Right lobe of liver (tissue), 6 donors: ENCODE data around the gene CPNE4. TPM values are rescaled to one million over a fixed set of nuclear protein-coding genes. Genes with fewer than 3 reads are reported as not detected.

Experiments
- ATAC-seq, 4 donors: fragments of 200-7000 bp; cut with Tn5 transposase; one replicate each; pipeline ENCODE4 v1.9.1; 2020; ENCODE audit warnings: mild to moderate bottlenecking in 4 of 4, moderate library complexity in 4 of 4
- DNase-seq, 3 donors: peaks; one replicate each; pipeline ENCODE4 v3.0.0-alpha.2; 2020
- H3K27ac ChIP-seq, 3 donors: fragments of 200-600 bp; one replicate each; pipeline ENCODE4 v1.8.0; 2022
- H3K27me3 ChIP-seq, 2 donors: fragments of 200-600 bp; one replicate each; pipeline ENCODE4 v1.8.0; 2022
- H3K36me3 ChIP-seq, 4 donors: fragments of 200-600 bp; sonication (generic) in 1 of 4; one replicate each; pipeline versions ENCODE4 v1.5.1 to v1.8.0; 2017 to 2022; ENCODE audit warnings: control low read depth in 1 of 4
- H3K4me1 ChIP-seq, 4 donors: fragments of 200-600 bp; sonication (generic) in 1 of 4; one replicate each; pipeline versions ENCODE4 v1.5.1 to v1.8.0; 2017 to 2022; ENCODE audit warnings: control low read depth in 1 of 4
- H3K4me3 ChIP-seq, 3 donors: fragments of 200-600 bp; one replicate each; pipeline ENCODE4 v1.8.0; 2022
- H3K9me3 ChIP-seq, 4 donors: fragments of 200-600 bp; sonication (generic) in 1 of 4; one replicate each; pipeline versions ENCODE4 v1.5.1 to v1.8.0; 2017 to 2022; ENCODE audit warnings: control low read depth in 1 of 4
- POLR2A ChIP-seq: fragments of 450-650 bp; IDR thresholded peaks from one replicate; pipeline ENCODE4 v1.6.1; 2017; ENCODE audit warnings: antibody characterized with exemption, mild to moderate bottlenecking
- WGBS: methylation state at CpG from one replicate; pipeline ENCODE4 v1.1.6; 2018; ENCODE audit warnings: low coverage, low lambda C conversion rate; ENCODE audit not compliant: insufficient coverage; ENCODE audit errors: missing lambda C conversion rate; 5-methylcytosine and 5-hydroxymethylcytosine counted together
- intact Hi-C, 2 donors: fragments of 100-400 bp; cut with DNase I; formaldehyde crosslinking; loops; one replicate each; pipeline versions ENCODE4 v1.11.2 to v1.14.1; 2022
- total RNA-seq, 6 experiments: library from RNA; depleted of rRNA in 2 of 6; stranded (reverse); fragments of >200 nt in 2 of 6; fragmentation: NEBNext Ultra II Directional in 3 of 6; extraction: Animal tissue kit (Norgen Biotek cat#: 25700) in 3 of 6; gene quantifications; one replicate each; pipeline versions ENCODE4 v1.1.0 to v1.2.4, GENCODE V29; 2016 to 2023
- TF ChIP-seq, protein P1 (sequence below), 4 donors: fragments of 200-600 bp in 3 of 4; fragments of 450-650 bp in 1 of 4; IDR thresholded peaks; one replicate each; pipeline versions ENCODE4 v1.5.1 to v1.8.0; 2016 to 2022; ENCODE audit warnings: antibody characterized with exemption in 4 of 4, mild to moderate bottlenecking in 2 of 4
- donor health status: DM: no; HTN: yes; CAD: no.
- donor health status: DM: no; HTN: no; CAD: no.
- donor health status: DM: no; HTN: no; CAD: no.
- donor health status: DM: no; HTN: yes; CAD: no.
- donor health status: DM: no; HTN: yes; CAD: no.

CPNE4 gene
- total RNA-seq, 6 experiments from 2014 or later, result not detected

- Histone ChIP-seq H3K27me3 (no peaks in the 10 kb centered on the region), H3K27ac (no peak overlapping the region), H3K4me1 (no peaks in the 10 kb centered on the region), H3K9me3 (no peaks in the 10 kb centered on the region), H3K36me3 (no peaks in the 10 kb centered on the region), H3K4me3 (no peak overlapping the region)
- DNase-seq, result no peak
- ATAC-seq, result no peak
- no peak for TF ChIP-seq POLR2A
- TF ChIP-seq, protein P1, sequence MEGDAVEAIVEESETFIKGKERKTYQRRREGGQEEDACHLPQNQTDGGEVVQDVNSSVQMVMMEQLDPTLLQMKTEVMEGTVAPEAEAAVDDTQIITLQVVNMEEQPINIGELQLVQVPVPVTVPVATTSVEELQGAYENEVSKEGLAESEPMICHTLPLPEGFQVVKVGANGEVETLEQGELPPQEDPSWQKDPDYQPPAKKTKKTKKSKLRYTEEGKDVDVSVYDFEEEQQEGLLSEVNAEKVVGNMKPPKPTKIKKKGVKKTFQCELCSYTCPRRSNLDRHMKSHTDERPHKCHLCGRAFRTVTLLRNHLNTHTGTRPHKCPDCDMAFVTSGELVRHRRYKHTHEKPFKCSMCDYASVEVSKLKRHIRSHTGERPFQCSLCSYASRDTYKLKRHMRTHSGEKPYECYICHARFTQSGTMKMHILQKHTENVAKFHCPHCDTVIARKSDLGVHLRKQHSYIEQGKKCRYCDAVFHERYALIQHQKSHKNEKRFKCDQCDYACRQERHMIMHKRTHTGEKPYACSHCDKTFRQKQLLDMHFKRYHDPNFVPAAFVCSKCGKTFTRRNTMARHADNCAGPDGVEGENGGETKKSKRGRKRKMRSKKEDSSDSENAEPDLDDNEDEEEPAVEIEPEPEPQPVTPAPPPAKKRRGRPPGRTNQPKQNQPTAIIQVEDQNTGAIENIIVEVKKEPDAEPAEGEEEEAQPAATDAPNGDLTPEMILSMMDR (IDR thresholded peaks at IDR 0.05), result no peak
- 58% methylated on average over 1 of the region's 1 CpG for WGBS
- intact Hi-C loops, result no loop called here
These were observed 222.4 kb downstream of the CPNE4 start for GRCh38 chr3:131812433-131812832.

- H3K9me3 ChIP-seq, result no peaks in the 10 kb centered on the region
- no peaks in the 10 kb centered on the region for H3K4me1 ChIP-seq
- no peak for ATAC-seq
- no peak for DNase-seq
- 61% methylated on average over 2 of the region's 2 CpGs for WGBS
- no peak overlapping the region for H3K27ac ChIP-seq
- H3K36me3 ChIP-seq, result no peaks in the 10 kb centered on the region
- intact Hi-C loops, result no loop called here
- no peak for TF ChIP-seq POLR2A
- TF ChIP-seq, protein P1 (IDR thresholded peaks at IDR 0.05), result no peak
- no peaks in the 10 kb centered on the region for H3K27me3 ChIP-seq
- H3K4me3 ChIP-seq, result no peak overlapping the region
These were observed 223.3 kb downstream of the CPNE4 start for GRCh38 chr3:131811481-131811880.

DNA sequence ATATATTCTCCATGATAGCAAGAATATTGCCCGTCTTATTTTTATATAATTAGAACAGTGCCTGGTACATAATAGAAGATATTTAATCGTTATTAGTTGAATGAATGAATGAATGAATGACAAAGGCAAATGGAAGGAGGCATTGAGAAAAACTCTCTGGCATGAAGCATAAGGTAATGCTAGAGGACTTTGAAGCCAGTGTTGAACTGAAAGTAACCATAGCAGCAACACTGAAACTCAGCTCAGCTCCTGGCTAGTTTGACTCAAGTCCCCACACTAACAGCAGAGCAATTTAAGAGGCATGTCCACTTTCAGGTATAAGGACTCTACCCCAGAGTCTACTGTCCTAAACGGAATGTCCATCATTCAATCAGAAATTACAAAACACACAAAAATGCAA, 227.0 kb downstream of the CPNE4 start:
- Histone ChIP-seq H3K4me3 (no peak overlapping the region), H3K27me3 (no peaks in the 10 kb centered on the region), H3K4me1 (no peaks in the 10 kb centered on the region), H3K9me3 (no peaks in the 10 kb centered on the region), H3K36me3 (no peaks in the 10 kb centered on the region), H3K27ac (no peak overlapping the region)
- WGBS, result 52% methylated on average over 3 of the region's 3 CpGs
- TF ChIP-seq, protein P1 (IDR thresholded peaks at IDR 0.05), result no peak
- TF ChIP-seq POLR2A, result no peak
- intact Hi-C loops, result no loop called here
- ATAC-seq, result no peak
- DNase-seq, result no peak

DNA sequence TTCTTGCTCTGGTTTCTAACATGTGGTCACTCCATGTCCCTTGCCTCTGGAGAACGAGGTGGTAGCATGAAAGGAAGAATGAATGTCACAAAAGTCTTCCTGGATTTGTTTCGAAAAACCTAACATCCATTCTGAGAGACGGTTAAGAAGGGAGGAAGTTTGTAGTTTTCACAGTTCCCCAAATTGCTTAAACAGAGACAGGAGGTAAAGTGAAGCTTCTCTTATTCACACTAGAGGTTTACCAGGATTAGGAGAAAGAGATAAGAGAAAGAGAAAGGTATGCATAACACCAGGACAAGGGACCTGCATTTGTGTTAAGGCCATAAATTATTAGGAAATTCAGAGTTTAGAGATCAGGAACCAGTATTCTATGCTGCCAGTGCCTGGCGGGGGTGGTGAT, 228.1 kb downstream of the CPNE4 start:
- Histone ChIP-seq H3K27ac (no peak overlapping the region), H3K9me3 (no peaks in the 10 kb centered on the region), H3K4me1 (no peaks in the 10 kb centered on the region), H3K27me3 (no peaks in the 10 kb centered on the region), H3K36me3 (no peaks in the 10 kb centered on the region), H3K4me3 (no peak overlapping the region)
- ATAC-seq (no peak), DNase-seq (no peak)
- WGBS, result 53% methylated on average over 4 of the region's 4 CpGs
- TF ChIP-seq, protein P1 (IDR thresholded peaks at IDR 0.05), result no peak
- TF ChIP-seq POLR2A, result no peak
- intact Hi-C loops, result no loop called here

- H3K27ac ChIP-seq, result no peak overlapping the region
- no peak for DNase-seq
- 77% methylated on average over 3 of the region's 3 CpGs for WGBS
These were observed 230.2 kb downstream of the CPNE4 start for GRCh38 chr3:131804565-131805133.

More at GRCh38 chr3:131804565-131805133, 230.2 kb downstream of the CPNE4 start:
- Histone ChIP-seq H3K4me1 (no peaks in the 10 kb centered on the region), H3K36me3 (no peaks in the 10 kb centered on the region), H3K27me3 (no peaks in the 10 kb centered on the region), H3K9me3 (no peaks in the 10 kb centered on the region), H3K4me3 (no peak overlapping the region)
- no peak for ATAC-seq
- no peak for TF ChIP-seq POLR2A
- TF ChIP-seq, protein P1 (IDR thresholded peaks at IDR 0.05), result no peak
- intact Hi-C loops, result no loop called here
